DOHH2 (cell line): ENCODE data around the gene ARAP3.

ENCODE experiments used
- H3F3A ChIP-seq: fragments of 200-600 bp; sonication (generic), shearing (Covaris generic); 2 replicates; pipeline ENCODE4 v1.6.0; 2016; ENCODE audit warnings: antibody characterized with exemption, mild to moderate bottlenecking; ENCODE audit not compliant: control insufficient read depth, insufficient read depth
- H3K27ac ChIP-seq: fragments of 200-600 bp; sonication (generic); 2 replicates; pipeline ENCODE4 v1.5.1; 2014; ENCODE audit warnings: low read depth, mild to moderate bottlenecking, low read length, moderate library complexity
- H3K27me3 ChIP-seq: fragments of 200-600 bp; sonication (generic); 2 replicates; pipeline ENCODE4 v1.6.1; 2014; ENCODE audit warnings: mild to moderate bottlenecking, low read length, mixed read lengths; ENCODE audit not compliant: control insufficient read depth
- H3K36me3 ChIP-seq: fragments of 200-600 bp; sonication (generic); 2 replicates; pipeline ENCODE4 v1.6.1; 2014; ENCODE audit warnings: mild to moderate bottlenecking, low read length, moderate library complexity, mixed read lengths; ENCODE audit not compliant: control insufficient read depth
- H3K4me1 ChIP-seq: fragments of 200-600 bp; sonication (generic); 2 replicates; pipeline ENCODE4 v1.6.1; 2014; ENCODE audit warnings: mild to moderate bottlenecking, low read length, mixed read lengths; ENCODE audit not compliant: control insufficient read depth
- H3K4me2 ChIP-seq: fragments of 200-600 bp; sonication (generic); 2 replicates; pipeline ENCODE4 v1.6.0; 2014; ENCODE audit warnings: mild to moderate bottlenecking, low read length, moderate library complexity
- H3K4me3 ChIP-seq: fragments of 200-600 bp; sonication (generic); 2 replicates; pipeline ENCODE4 v1.5.1; 2014; ENCODE audit warnings: mild to moderate bottlenecking, low read length, mixed read lengths
- H3K79me2 ChIP-seq: fragments of 200-600 bp; sonication (generic); 2 replicates; pipeline ENCODE4 v1.6.1; 2014; ENCODE audit warnings: mild to moderate bottlenecking, low read length, mixed read lengths; ENCODE audit not compliant: control insufficient read depth
- H3K9me2 ChIP-seq: fragments of 200-600 bp; sonication (generic); replicated peaks from 2 replicates; pipeline ENCODE4 v1.6.1; 2014; ENCODE audit warnings: mild to moderate bottlenecking, low read length, mixed read lengths; ENCODE audit not compliant: control insufficient read depth
- H3K9me3 ChIP-seq: fragments of 200-600 bp; sonication (generic); 2 replicates; pipeline ENCODE4 v1.6.1; 2014; ENCODE audit warnings: antibody characterized with exemption, low read length, mixed read lengths; ENCODE audit not compliant: control insufficient read depth, insufficient read depth
- H4K20me1 ChIP-seq: fragments of 200-600 bp; sonication (generic); 2 replicates; pipeline ENCODE4 v1.6.0; 2014; ENCODE audit warnings: low read depth, mild to moderate bottlenecking, antibody characterized with exemption, low read length, moderate library complexity; ENCODE audit not compliant: control insufficient read depth, insufficient read depth
- EZH2phosphoT487 ChIP-seq: fragments of 200-600 bp; sonication (generic); IDR thresholded peaks from 2 replicates; pipeline ENCODE4 v1.6.1; 2017; ENCODE audit warnings: borderline replicate concordance, mild to moderate bottlenecking, antibody characterized with exemption, low read length, moderate library complexity, mixed read lengths
- TF ChIP-seq, protein P1 (sequence below): fragments of 200-600 bp; sonication (generic); IDR thresholded peaks from one replicate; pipeline ENCODE4 v1.5.1; 2014; ENCODE audit warnings: antibody characterized with exemption, mild to moderate bottlenecking, low read depth, low read length; ENCODE audit not compliant: poor library complexity, severe bottlenecking

The ARAP3 gene

DNA sequence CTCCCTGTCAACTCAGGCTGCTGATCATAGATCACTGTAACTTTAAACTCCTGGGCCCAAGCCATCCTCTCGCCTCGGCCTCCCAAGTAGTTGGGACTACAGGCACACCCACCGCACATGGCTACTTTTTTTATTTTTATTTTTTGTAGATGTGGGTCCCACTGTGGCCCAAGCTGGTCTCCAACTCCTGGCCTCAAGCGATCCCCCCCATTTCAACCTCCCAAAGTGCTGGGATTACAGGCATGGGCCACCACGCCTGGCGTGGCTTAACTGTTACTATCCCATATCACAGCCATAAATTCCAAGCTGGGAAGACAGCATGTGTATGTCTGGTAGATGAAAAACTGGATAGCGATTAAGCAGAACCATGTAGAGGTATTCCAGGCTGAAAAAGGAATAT lies 46.4 kb downstream of the ARAP3 start:
- Histone ChIP-seq H3K4me1 (peaks cover 36% of the 10 kb centered on the region), H3K27ac (no peak overlapping the region), H3K9me3 (no peaks in the 10 kb centered on the region), H3K4me2 (peak overlapping the region; percentile 74), H3K36me3 (peaks cover 72% of the 10 kb centered on the region), H3K4me3 (peak overlapping the region; percentile 96), H3F3A (peaks cover 6% of the 10 kb centered on the region), H3K27me3 (no peaks in the 10 kb centered on the region), H3K79me2 (peaks cover 72% of the 10 kb centered on the region), H3K9me2 (no peaks in the 10 kb centered on the region), H4K20me1 (peaks cover 21% of the 10 kb centered on the region; the same call in 1 of the 2 replicates)
- TF ChIP-seq, protein P1, sequence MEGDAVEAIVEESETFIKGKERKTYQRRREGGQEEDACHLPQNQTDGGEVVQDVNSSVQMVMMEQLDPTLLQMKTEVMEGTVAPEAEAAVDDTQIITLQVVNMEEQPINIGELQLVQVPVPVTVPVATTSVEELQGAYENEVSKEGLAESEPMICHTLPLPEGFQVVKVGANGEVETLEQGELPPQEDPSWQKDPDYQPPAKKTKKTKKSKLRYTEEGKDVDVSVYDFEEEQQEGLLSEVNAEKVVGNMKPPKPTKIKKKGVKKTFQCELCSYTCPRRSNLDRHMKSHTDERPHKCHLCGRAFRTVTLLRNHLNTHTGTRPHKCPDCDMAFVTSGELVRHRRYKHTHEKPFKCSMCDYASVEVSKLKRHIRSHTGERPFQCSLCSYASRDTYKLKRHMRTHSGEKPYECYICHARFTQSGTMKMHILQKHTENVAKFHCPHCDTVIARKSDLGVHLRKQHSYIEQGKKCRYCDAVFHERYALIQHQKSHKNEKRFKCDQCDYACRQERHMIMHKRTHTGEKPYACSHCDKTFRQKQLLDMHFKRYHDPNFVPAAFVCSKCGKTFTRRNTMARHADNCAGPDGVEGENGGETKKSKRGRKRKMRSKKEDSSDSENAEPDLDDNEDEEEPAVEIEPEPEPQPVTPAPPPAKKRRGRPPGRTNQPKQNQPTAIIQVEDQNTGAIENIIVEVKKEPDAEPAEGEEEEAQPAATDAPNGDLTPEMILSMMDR: no peak
- no peak for TF ChIP-seq EZH2phosphoT487

DNA sequence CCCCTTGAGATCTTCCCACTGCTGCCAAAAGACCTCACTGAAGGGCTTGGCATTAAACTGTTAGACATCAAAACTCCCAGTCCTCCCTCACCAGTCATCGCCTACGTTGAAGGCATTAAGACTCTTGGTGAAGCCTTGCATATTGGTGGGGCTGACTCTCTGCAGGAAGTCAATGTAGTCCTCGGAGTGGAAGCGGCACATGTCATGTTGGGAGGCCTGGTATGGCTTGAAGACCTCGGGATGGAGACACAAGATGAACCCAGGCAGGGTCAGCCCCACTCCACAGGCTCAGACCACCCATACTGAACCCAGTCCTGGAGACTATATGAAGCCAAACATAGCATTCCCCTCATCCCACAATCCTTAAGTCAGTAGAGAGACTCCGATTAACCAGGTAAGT lies 47.3 kb downstream of the ARAP3 start:
- H3K4me3 ChIP-seq: 0 out of 2 replicates have a peak overlapping the region, but pooled peaks have one; percentile 23
- H3K9me3 ChIP-seq: no peaks in the 10 kb centered on the region
- peaks cover 71% of the 10 kb centered on the region for H3K36me3 ChIP-seq
- TF ChIP-seq EZH2phosphoT487: no peak
- TF ChIP-seq, protein P1: no peak
- H3K9me2 ChIP-seq: no peaks in the 10 kb centered on the region
- no peak overlapping the region for H3K27ac ChIP-seq
- peaks cover 21% of the 10 kb centered on the region; the same call in 1 of the 2 replicates for H4K20me1 ChIP-seq
- no peaks in the 10 kb centered on the region for H3K27me3 ChIP-seq
- H3K4me2 ChIP-seq: peak overlapping the region; percentile 74
- peaks cover 6% of the 10 kb centered on the region for H3F3A ChIP-seq
- H3K4me1 ChIP-seq: peaks cover 36% of the 10 kb centered on the region
- peaks cover 75% of the 10 kb centered on the region for H3K79me2 ChIP-seq

DNA sequence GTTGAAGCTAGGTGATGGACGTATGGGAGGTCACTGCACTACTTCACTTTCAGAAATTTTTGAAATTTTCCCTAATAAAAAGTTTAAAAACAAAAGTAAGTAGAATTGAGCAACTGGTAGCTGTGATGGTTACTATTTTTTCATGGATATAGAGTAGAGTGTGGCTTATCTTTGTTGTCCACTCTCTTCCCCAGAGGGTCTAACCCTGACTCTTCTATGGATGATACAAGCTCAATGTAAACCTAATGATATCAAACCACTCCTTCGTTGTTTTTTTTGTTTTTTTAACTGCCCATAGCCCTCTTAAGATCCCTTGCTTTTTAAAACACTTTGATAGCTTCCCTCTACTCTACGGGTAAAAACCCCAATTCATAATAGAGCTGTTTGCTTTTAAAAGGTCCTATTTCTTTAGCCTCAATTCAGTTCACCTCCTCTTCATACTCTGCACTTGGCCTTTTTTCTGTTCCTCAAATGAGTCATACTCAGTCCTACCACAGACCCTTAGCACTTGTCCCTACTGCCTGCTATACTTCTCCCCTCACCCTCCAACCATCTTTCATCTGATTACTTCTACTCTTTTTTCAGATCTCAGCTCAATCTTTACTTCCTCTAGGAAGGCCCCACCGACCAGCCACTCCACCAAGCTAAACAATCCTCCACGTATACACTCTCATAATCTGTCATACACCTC lies 48.0 kb downstream of the ARAP3 start:
- Histone ChIP-seq H3K36me3 (peaks cover 71% of the 10 kb centered on the region), H3K4me3 (no peak overlapping the region), H4K20me1 (peaks cover 21% of the 10 kb centered on the region; the same call in 1 of the 2 replicates), H3K9me2 (no peaks in the 10 kb centered on the region), H3K9me3 (no peaks in the 10 kb centered on the region), H3K27ac (no peak overlapping the region), H3K4me2 (peak overlapping the region; percentile 74), H3K79me2 (peaks cover 75% of the 10 kb centered on the region), H3K27me3 (no peaks in the 10 kb centered on the region), H3K4me1 (peaks cover 36% of the 10 kb centered on the region), H3F3A (peaks cover 5% of the 10 kb centered on the region)
- TF ChIP-seq, protein P1: no peak
- TF ChIP-seq EZH2phosphoT487: no peak
